Renal pelvis (tissue), 4 donors: Measurements from ENCODE around the gene NCOR2. TPM values are rescaled to one million over a fixed set of nuclear protein-coding genes. Genes with fewer than 3 reads are reported as not detected.

Source experiments
- DNase-seq: peaks from one replicate; pipeline ENCODE4 v3.0.0-alpha.2; 2013
- polyA plus RNA-seq, 3 donors: library from polyadenylated mRNA; unstranded; fragments of 120-200 nt; gene quantifications; one replicate each; pipeline ENCODE4 v1.2.1, GENCODE V29; 2013; ENCODE audit not compliant: insufficient read length in 3 of 3

The NCOR2 gene
- polyA plus RNA-seq, 3 donors, result 87.2 to 117 (median 96.7) TPM

DNA sequence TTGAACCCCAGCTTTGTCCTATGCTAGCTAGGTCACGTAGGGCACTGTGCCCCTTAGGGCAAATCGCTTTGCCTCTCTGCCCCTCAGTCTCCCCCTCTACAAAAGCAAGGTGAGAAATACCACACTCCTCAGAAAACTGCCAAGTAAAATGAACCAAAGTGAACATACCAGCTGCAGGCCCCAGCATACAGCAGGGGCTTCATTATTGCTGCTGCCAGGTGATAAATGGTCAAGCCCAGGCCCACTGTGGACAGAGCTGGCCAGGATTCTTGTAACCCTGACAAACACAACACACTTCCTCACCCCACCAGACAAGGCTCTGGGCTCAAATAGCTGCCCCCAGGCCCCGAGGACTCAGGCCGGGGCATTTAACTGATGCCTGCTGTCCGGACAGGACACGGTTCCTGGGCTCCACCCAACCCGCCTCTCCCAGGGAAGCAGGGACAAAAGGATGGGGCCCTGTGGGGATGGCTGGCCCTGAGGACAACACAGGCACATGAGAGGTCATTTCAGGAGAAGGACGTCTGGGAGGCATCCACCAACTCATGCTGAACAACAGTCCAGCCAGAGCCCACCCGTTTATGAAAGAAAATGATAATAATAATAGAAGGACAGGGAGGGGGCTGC is 36.7 kb downstream of the NCOR2 start:
- no peak for DNase-seq

DNA sequence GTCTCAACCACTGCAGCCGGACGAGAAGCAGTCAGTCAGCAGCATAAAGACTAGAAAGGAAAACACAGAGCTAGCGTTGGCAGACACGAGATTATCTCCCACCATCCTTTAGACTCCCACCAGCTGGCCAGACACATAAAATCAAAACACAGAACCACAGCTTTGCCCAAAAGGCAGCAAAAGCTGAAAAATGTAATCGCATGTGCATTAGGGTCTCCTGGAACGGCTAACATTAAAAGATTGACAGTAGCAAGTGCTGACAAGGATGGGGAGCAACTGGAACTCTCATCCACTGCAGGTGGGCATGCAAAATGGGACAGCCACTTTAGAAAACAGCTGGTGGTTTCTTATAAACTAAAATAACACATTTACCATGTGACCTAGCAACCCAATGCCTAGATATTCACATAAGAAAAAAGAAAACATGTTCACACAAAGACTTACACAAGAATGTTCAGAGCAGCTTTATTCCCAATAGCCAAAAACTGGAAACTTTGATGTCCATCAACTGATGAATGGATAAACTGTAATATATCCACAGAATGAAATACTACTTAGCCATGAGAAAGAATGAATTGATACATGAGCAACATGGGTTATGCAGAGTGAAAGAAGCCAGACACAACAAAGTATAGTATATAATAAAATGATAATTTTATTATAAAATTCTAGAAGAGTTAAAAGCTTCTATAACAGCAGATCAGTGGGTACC is 37.7 kb downstream of the NCOR2 start:
- DNase-seq, result no peak

DNA sequence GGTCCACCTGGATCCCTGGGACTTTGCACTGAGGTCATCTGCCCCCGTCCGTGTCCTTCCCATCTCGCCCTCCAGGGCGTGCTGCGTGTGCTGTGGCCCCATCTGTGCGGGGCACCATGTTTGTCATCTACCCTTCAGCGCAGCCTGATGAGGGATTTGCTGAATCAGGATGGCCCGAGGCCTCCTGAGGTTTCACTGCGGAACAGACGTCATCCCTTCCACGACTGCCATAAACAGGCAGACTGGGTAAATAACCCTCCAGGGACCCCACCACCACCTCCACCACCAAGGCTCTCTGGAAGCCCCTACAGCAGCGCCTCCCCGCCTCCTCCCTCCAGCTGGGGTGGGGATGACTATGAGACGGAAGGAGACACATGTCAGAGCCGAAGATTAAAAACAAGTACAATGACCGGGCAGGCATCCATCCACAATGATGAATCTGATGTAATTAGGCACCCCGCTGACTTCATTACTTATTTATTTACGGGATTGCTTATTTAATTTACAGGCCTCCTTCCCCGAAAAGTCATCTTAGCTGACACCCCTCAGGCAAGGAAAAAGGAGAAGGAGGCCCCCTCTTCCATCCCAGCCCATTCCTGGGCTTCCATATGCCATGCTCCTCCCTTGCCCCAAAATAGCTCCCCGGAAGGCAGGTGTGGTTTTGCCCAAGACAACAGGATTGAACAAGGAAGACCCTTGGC is 39.4 kb downstream of the NCOR2 start:
- DNase-seq, result no peak

DNA sequence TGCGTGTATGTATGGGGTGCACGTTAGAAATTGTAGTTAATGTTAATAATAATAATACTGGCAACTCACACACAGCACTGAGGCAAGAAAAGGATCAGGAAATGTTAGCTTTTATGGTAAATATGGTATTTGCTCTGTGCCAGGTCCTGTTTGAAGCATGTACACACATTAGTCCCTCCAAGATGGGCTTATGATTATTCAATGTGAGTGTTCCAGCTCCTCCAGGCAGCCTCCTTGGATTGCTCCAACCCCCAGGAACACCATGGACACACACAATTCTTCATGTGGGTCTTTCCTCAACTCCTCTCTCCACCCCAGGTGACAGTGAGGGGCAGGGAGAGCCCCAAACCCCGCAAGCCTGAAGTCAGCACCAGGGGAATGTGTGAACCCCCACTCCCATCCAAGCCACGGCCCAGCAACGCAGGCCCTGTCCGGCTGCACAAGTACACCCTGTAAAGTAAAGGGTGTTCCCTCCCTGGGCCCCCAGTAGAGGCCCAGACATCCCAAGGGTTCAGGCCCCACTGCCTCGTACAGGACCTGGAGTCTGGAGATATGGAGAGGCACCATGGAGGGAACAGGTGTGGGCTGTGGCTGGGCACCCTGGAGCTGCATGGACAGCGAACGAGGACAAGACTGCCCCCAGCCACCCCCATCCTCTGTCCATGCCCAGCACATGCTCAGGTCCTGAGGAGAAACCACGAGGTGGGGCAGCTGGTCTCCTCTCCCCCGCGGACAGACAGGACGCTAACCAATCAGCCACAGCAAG is 41.3 kb downstream of the NCOR2 start:
- no peak for DNase-seq

DNA sequence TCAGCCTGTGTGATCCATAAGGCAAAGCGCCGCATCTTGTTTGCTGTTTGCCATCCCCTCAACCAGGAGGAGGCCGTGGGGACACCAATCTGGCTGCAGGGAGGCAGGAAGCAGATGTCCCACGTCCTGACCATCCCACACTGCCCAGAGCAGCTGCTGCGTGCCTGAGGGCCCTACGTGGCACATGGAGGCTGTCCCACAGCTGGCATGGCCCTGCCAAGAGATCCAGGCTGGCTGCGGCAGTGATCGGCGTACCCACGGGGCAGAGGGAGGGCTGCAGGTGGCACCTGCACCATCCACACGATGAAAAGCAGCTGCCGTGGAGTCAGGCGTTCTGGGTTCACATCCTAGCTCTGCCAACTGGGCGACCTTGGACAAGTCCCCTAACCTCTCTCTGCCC is 42.0 kb downstream of the NCOR2 start:
- DNase-seq, result no peak

DNA sequence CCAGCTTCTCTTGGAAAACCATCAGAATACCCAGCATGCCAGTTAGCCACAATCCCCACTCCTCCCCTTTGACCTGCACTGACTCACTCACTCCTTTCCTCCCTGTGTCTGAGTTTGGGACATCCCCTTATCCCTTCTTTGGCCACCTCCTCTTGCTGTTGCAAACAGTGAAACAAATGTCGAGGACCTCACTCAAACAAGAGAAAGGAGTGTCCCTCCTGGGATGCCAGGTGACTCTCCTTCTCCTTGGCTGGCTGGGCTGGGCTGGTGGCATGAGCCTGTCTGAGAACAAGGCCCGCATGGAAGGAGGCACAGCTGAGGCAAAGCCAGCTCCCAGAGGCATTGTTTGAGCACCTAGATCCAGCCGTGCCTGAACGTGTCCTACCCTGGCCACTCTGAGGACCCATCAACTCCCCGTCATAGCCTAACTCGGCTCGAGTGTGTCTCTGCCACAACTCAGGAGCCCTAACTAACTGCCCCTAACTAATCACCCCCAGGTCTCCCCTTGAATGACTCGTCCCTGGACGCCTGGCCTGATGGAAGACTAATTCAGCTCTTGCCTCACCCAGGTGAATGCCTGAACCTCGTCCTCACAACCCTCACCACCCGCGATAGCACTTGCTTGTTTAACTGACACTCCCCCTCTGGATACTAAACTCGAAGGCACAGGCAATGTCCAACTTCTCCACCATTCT is 43.0 kb downstream of the NCOR2 start:
- no peak for DNase-seq

DNA sequence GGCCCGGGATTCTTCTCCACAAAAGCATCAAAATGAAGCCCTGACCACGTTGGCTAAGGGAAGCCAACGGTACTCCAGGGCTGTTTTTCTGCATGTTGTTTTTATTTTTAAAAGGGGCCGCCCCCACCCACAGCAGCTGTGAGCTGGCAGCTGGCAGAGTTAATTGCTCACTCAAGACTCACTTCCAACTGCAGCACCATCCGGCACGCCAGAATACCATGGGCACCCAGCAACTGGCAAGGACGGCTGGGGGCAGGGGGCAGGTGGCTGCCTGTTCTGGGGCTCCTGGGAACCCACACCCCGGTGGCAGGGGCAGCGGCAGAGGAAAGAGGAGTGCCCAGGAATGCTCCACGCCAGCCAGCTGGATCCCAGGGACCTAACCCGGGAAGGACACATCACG is 44.3 kb downstream of the NCOR2 start:
- DNase-seq, result no peak

DNA sequence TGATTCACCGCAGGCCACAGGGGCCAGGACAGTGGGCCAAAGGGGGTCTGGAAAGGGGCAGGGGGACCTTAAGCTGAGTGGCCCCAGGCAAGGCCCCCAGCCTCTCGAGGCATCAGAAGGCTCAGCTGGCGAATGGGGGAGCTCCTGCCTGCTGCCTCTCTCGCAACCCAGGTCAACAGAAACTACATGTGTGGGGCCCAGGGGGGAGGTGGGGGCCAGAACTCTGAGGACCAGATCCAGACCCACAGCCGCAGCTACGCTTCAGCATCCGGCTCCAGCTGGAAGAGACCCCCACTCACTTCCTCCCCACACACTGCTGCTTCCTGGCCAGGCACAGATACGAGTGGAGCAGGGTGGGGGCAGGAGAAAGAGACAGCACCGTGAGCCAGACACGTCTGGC is 46.5 kb downstream of the NCOR2 start:
- DNase-seq, result no peak

DNA sequence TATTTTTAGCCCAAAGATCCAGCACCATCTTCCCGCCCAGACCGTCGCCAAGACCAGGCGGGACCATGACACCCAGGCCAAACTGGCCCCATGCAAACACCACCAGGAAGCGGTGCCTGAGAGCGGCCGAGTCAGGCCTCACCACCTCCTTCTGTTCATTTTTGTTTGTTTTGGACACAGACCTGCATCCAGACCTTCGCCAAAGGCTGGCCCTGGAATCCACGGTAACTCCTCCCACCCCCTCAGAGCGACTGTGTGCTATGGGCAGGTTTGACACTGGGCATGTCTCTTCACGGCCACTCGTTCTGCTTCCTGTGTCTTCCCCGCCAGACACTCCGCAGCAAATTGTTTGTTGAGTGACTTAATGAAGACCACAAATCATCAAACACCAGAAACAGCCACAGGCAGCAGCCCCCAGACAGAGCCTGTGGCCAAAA is 47.1 kb downstream of the NCOR2 start:
- DNase-seq, result no peak

DNA sequence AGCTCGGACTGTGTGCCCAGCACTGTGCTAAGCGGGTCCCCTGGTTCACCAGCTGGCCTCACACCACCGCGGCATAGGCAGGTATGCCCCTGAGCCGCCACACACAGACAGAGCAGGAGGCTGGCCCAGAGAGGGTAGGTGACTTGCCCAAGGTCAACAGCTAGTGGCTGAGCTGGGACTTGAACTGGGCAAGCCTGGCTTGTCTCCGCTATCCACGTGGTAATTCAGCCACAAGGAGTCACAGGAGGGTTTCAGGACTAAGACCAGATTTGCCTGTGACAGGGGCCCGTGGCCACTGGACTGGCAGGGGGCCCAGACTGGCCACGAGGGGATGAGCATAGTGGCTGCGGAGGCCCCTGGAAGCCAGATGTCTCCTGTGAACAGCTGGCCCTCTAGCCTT is 47.7 kb downstream of the NCOR2 start:
- DNase-seq, result no peak

DNA sequence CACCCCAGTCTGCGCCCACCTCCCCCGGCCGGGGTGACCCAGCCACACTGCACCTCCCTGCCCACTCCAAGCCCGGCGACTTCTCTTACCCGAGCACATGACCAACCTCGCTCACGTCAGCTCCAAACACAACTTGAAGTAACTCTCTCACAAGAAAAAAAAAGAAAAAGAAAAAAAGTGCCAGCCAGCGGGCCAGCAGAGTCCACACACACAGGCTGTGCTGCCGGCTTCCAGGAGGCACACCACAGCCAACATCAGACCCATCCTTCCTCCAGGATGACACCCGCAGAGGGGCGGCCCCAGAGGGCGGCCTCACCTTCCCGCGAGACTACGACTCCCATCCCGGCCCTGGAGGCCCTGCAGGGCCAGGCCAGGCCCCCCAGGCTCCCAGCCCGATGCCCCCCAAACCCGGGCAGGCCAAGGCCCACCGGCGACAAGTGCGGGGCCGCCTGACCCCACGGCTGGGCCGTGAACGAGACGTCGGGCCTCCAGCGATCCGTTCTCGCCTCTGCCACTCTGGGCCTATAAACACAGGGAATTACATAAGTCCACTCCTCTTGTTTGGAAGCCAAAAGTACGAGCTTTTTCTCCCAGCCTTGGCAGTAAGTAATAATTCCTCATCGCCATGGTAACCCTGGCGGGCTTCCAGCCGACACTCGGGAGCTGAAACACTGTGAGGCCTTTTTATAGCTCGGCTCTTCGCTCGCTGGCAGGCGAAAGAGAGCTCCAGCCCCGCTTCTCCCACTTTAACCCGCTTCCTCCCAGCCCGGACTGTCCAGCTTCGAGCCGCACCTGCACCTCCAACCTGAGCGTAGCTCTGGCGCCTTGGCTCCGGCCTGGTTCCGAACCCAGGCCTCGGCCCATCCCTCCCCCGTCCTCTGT is 49.1 kb downstream of the NCOR2 start:
- DNase-seq, result peak; percentile 98
